Epidermal melanocyte (primary cell): ENCODE measurements around the gene MVD.

ENCODE experiments used
- DNase-seq: peaks from one replicate; pipeline ENCODE4 v3.0.0; 2011; ENCODE audit warnings: low spot score; ENCODE audit not compliant: insufficient read length

MVD gene

DNA sequence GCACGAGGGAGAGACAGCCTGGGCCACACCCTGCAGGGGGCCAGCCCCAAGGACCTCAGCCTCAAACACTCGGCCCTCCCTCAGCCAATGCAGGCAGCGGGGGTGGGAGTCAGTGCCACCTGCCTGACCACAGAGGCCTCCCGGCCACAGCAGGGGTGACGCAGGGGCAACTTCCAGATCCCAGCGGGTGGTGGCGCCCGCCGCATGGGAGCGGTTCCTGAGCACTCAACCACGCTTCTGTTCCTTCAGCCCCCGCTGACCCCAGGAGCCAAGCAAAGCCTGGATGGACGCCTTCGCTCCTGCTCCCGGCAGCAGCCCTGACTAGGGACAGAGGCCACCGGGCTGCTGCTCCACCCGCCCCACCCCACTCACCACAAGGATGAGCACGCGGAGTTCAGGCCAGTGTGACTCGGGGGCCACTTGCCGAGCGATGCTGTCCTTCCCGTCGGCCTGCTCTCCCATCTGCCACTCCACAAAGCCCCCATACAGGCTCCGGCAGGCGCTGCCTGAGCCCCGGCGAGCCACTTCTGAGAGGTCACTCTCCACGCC lies 7.1 kb downstream of the MVD start:
- DNase-seq = no peak

DNA sequence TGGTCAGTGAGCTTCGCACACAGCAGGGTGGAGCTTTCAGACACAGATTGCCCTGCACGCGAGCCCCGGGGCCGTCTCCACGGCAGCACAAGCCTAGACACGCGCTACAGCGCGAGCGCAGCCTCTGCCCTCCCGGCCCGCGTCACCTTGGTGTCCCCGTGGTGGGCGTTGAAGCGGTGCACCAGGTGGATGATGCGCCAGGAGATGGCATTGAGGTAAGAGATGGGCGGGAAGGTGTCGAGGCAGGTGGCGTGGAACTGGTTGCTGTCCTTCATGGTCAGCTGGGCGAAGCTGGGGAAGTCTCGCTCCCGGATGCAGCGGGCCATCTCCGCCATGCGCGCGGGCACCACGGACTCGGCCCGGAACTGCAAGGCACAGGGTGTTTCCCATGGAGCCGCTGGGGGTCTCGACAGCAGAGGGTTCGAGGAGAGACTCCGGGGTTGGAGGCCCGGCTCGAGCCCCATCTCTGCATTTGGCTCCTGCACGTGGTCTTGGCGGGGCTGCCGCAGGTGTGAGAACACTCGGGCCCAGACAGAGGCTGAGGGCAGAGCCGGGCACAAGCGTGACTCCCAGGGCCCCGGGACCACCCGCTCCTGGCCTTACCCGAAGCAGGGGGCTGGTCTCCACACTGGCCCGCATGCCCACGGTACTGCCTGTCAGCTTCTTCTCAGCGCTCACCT lies 7.7 kb downstream of the MVD start:
- no peak for DNase-seq

DNA sequence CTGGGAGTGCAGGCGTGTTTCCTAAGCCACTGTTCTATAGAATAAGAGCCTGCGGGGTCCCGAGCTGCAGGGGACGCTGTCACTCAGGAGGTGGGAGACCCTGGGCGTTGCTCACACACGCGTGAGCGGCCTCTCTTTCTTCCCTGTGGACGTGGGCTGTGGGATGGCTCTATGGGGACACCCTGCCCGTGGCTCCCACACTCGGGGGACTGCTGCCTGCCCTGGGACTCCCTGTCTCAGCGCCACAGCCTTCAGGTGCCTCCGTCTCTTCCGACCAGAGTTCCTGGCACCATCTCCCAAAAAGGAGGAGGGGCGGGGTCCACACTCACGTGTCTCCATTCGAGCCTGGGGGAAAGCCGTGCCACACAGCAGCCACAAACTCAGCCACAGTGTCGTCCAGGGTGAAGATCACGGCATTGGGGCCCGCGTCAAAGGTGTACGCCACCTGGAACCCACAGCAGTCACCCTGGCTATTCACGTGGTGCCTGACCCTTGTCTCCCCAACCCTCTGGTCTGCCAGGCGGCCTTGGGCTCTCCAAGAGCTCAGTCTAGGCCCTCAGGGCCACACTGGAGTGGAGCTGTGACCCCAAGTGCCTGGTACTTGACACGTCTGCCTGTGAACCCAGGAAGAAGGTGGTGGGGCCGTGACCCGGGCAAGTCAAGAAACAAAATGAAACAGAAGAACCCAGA lies 8.4 kb downstream of the MVD start:
- DNase-seq = no peak

DNA sequence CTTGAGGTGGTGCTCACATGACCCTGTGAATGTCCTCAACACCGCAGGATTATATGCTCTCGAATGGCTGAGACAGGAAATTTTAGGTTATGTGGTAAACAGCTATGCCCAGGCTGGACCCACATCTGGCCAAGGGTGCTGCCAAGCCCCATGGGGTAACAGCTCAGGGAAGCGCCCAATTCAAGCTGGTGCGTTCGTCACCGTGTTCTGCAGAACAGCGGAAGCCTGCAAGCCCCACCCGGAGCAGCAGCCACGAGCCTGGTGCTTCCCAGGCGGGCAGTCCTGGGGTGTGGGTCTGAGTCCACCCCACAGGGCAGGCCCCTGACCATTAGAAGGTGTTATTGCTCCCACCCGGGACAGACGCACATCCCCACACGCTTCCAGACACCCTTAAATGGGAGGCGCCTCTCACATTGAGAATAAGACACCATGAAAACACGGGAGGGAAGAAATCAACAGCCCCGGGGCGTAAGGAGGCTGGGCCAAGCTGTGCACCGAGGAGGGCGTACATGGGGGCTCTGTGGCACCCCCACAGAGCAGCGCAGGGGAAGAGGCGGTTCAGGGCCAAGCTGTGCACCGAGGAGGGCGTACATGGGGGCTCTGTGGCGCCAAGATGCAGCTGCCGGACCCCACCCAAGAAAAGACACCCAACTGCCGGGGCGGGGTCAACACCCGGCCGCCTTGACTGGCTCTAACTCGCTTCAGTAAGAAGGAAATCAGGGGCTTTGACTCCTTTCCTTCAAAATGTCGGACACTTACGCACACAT lies 9.1 kb downstream of the MVD start:
- DNase-seq = no peak

DNA sequence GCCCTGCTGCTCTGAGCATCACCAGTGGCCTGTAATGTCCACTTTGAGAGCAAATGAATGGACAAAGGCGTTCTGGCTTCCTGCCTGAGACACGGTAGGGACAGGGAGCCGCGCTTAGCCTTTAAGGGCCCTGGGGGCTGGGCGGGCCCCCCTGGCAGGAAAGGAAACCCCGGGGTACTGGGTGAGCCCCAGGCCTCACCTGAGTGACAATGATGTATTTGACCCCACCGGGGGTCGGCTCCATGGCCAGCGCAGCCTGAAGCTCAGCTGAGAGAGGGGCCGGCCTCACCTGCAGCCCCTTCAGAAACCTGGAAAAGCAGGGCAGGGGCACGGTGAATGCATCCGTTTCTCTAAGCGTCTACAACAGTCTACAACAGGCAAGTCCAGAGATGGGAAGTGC lies 9.8 kb downstream of the MVD start:
- no peak for DNase-seq

DNA sequence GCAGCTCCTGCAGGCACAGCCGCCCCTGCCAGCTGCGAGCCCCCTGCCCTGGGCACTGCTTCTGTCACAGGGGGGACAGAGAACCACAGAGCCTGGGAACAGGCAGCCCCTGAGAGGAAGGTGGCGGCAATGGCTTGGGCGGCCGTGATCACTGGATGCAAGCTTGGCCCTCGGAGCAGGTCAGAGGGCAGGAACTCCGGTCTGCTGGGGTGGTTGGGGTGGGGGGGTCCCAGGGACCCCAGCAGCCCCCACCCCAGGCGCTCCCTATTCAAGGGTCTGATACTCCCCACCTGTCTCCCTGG lies 10.2 kb downstream of the MVD start:
- DNase-seq = no peak

DNA sequence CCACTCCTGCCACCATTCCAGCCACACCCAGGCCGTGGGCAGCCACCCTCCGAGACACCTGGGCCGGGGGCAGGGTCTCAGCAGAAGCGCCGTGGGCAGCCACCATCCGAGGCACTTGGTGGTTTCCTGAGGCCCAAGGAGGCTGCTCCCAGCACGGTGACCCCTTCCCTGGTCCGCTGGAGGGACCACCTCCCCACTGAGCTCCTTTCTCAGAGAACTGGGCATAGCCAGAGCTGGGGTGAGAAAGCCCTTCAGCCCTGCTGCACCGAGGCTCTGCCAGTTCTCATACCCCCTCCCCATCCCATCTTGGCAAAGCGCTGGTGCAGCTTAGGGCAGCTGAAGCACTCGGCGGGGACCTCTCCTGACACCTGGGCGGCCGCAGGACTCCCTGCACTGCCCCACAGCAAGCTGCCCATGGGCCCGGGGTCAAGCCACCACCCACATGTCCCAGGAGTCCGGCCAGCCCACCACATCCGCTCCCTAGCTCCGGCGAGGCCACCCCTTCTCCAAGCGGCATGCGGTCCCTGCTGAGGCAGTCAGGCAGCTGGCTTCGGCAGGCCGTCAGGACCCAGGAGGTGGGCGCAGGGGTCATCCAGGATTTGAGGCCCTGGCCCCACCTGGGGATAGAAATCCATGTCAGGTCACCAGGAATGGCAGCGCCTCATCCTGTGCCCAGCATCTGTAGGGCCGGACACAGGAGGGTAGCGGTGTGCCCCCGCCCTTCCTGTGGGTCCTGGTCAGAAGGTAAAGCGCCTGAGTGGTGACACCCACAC lies 10.7 kb downstream of the MVD start:
- no peak for DNase-seq

DNA sequence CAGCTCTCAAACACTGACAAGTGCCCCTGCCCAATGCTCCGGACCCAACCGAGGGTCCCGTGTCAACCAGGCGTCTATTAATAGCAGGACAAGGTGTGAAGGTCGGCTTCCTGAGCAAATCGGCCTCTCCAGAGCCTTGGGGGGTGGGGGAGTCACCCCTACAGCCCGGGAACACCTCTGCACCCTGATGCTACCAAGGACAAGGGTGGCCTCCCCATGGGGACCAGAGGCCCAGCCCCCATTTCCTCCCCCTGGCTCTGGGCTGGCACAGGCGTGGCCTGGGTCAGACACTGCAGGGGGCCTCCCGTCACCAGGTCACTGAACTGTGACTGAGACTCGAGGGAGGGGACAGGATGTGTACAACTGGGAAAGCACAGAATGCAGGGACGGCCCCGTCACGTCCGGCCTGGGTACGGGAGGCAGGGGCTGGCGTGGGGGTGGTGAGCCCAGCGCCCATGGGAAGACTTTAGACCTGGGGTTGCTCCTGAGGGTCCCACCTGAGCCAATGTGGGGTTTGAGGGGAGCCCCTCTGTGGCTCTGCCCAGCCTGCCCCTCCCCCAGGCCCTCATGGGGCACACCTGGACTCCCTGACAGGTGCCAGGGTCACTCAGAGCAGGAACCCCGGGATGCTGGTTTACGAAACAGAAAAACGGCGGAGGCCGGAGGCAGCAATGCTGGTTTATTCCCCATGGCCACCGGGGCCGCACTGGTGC lies 11.5 kb downstream of the MVD start:
- DNase-seq = no peak

DNA sequence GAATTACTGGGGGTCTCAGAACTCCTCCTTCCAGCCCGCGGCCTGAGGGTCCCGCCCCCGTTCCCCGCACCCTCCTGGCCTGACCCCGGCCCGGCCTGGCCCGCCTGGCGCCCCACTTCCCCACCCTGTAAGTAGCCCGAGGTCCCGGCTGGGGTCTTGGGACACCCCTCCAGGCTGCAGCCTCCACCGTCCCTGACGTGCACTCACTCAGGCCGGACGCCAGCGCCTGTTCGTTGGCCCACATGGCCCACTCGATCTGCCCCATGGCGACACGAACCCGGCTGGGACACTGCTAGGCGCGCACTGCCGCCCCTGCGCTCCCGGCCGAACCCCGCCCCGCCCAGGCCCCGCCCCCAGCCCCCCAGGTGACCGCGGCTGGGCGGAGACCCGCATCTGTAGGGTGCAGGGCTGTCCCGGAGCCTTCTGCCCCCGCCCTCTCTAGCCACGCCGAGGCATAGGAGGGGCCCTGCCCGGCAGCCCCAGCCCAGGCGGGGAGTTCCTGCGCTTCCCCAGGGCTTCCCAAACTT lies 12.1 kb downstream of the MVD start, which contains the start of gene CYBA:
TSS of gene CYBA (minus strand) at position 305 of the 527 bp plus-strand sequence. CDS start at position 265, 40 bp downstream.
- peak; percentile 88 for DNase-seq

DNA sequence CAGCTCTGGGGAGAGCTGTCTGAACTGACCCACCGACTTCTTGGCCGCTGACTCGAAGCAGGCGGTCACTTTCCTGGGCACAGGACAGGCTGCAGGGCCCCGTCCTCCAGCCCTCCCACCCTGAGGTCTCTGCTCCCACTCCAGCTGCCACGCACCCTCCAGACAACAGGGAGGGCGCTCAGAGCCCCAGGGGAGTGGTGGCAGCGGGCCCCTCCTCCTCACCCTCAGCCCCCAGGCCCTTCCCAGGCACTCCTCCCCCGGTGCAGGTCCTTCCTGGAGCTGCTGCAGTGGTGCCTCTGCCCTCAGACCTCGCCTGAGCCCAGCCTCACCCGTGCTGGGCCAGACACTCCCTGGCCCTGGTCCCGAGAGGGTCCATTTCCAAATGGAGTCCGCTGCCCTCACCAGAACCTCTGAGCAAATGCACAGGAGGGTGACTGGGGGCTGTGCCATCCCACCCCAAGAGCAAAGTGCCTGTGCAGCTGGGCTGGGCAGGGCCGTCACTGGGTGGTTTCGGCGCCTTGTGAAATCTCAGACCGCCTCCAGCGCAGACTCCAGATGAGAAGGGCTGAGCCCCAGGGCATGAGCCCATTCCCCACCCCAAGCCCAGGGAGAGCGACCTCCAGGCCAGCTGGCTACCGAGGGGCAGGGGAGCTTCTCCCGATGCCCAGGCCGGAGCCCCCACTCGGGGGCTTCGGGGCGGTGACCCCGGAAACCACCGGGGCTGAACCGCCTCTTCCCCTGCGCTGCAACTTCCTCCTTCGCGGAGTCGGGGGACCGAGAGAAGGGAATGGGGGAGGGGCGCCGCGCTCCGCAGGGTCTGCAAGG lies 12.8 kb downstream of the MVD start:
- no peak for DNase-seq

DNA sequence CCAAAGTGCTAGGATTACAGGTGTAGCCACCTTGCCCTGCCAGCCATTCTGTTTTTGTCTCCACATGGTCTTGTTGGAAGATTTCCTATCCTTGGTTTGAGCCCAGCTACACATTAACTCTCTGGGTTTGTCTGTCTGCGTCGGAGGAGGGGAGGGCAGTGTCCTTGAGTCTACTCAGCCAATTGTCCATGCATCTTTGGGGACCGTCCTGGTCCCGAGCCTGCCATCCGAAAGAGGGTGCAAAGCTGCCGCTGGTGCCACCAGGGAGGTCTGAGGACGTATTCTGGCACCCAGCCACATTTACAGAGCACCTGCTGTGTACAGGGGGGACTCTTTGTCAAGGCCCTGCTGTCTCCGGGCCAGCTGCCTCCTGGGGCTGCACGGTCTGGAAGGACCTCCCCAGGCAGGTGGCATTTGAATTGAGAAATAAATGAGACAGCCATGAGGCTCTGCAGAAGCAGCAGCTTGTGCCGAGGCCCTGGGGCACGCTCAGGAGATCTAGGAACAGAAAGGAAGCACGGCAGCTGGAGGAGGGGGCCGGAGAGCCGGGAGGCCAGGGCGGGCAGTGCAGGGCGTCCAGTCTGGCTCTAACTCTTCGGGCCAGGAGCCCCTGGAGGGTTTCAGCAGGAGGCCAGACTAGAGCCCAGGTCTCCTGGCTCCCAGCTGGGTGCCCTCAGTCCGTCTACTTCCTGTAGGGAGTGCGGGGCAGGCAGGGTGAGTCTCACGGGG lies 13.5 kb downstream of the MVD start:
- peak; percentile 13 for DNase-seq

DNA sequence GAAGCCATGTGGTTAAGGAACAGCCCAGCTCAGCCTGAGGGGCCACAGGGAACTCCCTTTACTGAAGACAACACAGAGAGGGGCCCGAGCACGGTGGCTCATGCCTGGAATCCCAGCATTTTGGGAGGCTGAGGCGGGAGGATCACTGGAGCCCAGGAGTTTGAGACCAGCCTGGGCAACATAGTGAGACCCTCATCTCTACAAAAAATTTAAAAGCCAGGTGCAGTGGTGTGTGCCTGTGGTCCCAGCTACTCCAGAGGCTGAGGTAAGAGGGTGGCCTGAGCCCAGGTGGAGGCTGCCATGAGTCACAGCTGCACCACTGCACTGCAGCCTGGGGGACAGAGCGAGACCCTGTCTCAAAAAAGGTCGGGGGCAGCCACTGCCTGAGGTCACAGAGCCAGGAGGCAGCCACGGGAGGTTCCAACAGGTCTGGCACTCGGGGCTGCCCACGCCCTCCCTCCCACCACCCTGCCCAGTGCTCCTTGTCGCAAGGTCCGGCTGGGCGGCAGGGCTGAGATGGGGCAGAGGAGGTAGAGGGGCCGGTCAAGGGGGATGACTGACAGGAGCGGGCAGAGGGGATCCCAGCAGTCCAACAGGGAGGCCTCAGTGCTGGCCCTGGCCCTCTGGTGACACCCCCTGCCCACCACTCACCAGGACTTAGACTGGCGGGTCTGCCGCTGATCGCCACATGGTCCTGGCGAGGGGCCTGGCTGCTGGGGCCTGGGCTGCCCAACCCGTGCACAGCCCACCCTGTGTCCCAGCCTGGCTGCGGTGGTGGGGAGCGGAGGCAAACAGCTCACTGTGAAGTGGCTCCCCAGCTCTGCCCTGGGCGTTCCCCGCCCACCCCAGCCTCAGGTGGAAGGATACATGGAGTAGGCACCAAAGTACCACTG lies 15.5 kb downstream of the MVD start:
- peak; percentile 16 for DNase-seq

DNA sequence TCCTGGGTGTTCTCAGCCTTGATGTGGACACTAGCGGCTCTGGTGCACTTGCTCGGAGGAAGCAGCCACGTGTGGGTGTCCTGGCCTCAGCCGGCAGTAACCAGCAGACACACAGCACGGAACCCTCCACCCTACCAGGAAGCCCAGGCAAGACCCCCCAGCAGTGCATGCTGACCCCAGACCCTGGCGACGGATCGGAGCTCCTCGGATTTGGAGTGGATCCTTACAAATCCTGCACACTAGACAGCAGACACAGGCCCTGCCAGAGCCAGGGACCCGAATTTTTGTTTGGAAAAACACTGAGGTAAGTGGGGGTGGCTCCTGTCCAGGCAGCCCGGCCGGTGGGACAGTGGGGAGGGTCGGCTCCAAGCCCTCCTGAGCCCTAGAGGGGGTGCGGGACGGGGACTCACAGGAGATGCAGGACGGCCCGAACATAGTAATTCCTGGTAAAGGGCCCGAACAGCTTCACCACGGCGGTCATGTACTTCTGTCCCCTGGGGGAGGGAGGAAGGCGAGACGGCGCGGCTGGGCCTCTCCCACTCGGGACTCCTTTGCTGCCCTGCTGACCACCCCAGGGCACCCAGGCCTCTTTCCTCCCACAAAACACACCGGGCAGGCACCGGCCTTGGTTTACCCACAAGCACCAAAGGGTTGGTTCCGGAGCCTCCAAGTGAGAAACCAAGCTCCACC lies 16.4 kb downstream of the MVD start:
- no peak for DNase-seq

DNA sequence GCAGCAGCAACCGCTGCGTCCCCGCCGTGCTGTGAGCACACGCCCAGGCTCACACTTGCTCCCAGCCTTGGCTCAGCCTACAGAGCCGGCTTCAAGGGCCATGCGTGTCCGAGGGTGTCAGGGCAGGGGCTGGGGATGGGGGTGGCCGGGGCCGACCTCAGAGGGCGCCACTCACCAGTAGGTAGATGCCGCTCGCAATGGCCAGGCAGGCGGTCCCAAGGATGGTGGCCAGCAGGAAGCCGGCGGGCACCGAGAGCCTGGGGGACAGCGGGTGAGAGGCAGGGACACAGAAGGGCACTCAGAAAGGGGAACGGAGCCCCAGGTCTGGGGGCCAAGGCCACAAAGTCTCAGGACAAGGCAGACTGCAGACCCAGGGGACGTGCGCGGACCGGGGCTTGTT lies 16.9 kb downstream of the MVD start:
- DNase-seq = no peak

DNA sequence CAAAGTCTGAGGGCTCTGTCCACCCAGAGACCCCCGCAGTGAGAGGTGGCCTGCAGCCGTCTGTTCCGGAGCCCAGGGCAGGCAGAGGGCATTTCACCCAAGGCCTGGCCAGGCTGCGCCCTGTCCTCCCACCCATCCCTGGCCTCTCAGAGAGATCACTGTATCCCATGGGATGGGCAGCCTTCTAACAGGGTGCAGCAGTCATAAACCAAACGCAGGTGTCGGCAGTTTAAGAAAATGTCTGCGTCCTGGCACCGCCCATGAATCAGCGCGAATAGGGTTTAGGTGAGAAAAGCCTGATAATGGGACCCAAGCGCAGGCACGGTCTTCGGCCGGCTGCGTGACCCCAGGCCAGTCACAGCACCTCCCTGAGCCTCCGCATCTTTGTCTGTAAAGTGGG lies 17.4 kb downstream of the MVD start:
- DNase-seq = no peak

DNA sequence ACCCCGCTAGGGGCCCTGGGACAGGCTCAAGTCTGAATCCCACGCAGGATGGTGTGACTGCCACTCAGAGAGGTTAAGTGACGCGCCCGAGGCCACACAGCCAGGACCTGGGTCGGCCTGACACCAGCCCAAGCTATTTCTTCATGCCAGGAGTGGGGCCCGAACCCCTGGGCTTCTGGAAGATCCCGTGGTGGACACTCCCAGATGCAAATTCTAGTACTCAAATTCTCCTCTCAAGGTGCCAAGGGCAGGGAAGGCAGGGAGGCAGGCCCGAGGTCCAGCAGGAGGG lies 19.3 kb downstream of the MVD start:
- no peak for DNase-seq

DNA sequence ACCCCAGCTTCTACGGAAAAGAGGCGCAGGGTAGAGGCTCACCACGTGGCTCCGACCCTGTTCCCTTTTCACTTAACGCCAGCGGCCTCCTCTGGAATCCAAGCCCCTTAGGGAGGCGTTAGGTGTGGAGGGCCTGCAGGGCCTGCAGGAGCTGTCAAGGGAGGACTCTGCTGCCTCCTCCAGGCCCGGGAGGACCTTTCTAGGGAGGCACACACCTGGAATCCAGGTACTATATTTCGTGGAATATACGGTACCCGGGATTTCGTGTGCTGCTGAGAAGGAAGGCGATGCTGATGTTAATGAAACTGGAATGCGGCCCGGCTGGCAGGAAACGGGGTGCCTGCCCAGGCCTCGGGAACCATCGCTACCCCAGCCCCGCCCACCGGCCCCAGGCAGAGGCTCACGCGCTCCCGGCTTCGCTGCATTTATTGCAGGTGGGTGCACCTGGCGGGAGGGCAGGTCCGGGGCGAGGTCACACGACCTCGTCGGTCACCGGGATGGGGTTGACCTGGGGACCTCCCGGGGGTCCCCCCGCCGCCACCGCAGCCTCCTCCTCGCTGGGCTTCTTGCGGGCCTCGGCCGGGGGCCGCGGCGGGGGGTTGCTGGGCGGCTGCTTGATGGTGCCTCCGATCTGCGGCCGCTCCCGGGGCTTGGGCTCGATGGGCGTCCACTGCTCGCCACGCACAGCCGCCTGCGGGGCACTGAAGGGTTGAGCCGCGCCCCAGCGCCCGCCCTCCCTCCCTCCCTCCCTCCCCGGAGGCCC lies 19.8 kb downstream of the MVD start:
- DNase-seq = no peak
